ENCODE results near the gene ZNF557. TPM values are rescaled to one million over a fixed set of nuclear protein-coding genes. Genes with fewer than 3 reads are reported as not detected.

The ZNF557 gene
- total RNA-seq, 4 donors from 2014 or later: 7.9 to 12.0 (median 8.8) TPM

DNA sequence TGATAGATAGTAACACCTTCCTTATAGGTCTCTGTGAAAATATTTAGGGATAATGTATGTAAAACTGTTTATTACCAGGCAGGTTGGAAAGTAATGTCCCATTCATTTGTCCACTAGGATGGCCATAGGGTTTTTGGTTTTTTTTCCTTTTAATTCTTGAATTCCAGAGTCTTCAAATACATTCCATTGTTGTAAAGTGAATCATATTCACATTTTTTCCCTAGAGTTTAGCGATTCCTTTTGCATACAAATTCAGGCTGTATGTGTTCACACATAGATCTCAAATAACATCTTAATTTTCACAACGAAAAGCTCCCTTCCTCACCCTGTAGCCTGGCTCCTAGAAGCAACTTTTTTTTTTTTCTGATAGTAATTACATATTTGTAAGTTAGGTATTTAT lies 1.8 kb upstream of the ZNF557 start:
- Histone ChIP-seq H3K9me3 (no peaks in the 10 kb centered on the region), H3K4me3 (no peak overlapping the region), H3K4me1 (peaks cover 0 to 11% (median 7%) of the 10 kb centered on the region in 3 donors), H3K27me3 (no peaks in the 10 kb centered on the region), H3K27ac (no peak overlapping the region), H3K36me3 (peaks cover 0 to 22% of the 10 kb centered on the region in 2 donors)
- WGBS, 2 donors (ENCODE audit: low coverage in 1 of 2): 80 to 90% methylated on average over 2 of the region's 2 CpGs
- no peak for ATAC-seq
- TF ChIP-seq POLR2A (IDR thresholded peaks at IDR 0.05): no peak
- TF ChIP-seq POLR2AphosphoS5 (IDR thresholded peaks at IDR 0.05): no peak
- no peak for TF ChIP-seq EP300 (IDR thresholded peaks at IDR 0.05)
- TF ChIP-seq CTCF (IDR thresholded peaks at IDR 0.05): no peak

GRCh38 chr19:7068599-7068998 lies 904 bp upstream of the ZNF557 start:
- H3K36me3 ChIP-seq: peaks cover 0 to 31% of the 10 kb centered on the region in 2 donors
- no peak for TF ChIP-seq POLR2A (IDR thresholded peaks at IDR 0.05)
- TF ChIP-seq CTCF (IDR thresholded peaks at IDR 0.05): no peak
- TF ChIP-seq EP300 (IDR thresholded peaks at IDR 0.05): no peak
- TF ChIP-seq POLR2AphosphoS5 (IDR thresholded peaks at IDR 0.05): no peak
- peaks cover 0 to 3% (median 0%) of the 10 kb centered on the region in 3 donors for H3K9me3 ChIP-seq
- H3K4me1 ChIP-seq: peaks cover 0 to 11% (median 7%) of the 10 kb centered on the region in 3 donors
- 69 to 72% methylated on average over 3 to 5 of the region's 6 CpGs for WGBS, 2 donors (ENCODE audit: low coverage in 1 of 2)
- no peak for ATAC-seq
- H3K27ac ChIP-seq: peak overlapping the region in 3 of 4 donors; percentile 81 to 84 (median 82)
- H3K27me3 ChIP-seq: no peaks in the 10 kb centered on the region
- peak overlapping the region in 1 of 2 donors; percentile 85 for H3K4me3 ChIP-seq

DNA sequence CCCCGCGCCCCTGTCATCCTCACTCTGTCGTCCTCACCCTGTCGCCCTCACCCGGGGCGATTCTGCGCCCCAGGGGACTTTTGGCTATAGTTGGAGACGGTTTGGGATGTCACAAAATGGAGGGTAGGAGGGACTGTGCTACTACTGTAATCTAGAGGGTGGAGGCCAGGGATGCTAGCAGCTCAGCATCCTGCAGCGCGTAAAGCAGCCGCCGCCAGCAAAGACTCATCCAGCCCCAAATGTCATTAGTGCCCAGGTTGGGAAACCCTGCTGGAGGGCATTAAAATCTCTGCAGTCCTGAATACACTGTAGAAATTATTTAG lies 362 bp downstream of the ZNF557 start:
- peaks cover 0 to 8% (median 0%) of the 10 kb centered on the region in 3 donors for H3K9me3 ChIP-seq
- WGBS, 2 donors (ENCODE audit: low coverage in 1 of 2): 4% methylated on average over 4 of the region's 12 CpGs; no CpG with 5 or more reads in 1 of the 2 donors
- peaks cover 0 to 43% of the 10 kb centered on the region in 2 donors for H3K36me3 ChIP-seq
- H3K4me1 ChIP-seq: peaks cover 0 to 11% (median 7%) of the 10 kb centered on the region in 3 donors
- TF ChIP-seq CTCF (IDR thresholded peaks at IDR 0.05) (no peak), POLR2AphosphoS5 (IDR thresholded peaks at IDR 0.05) (no peak), POLR2A (IDR thresholded peaks at IDR 0.05) (no peak), EP300 (IDR thresholded peaks at IDR 0.05) (no peak)
- no peak for ATAC-seq
- H3K4me3 ChIP-seq: peak overlapping the region; percentile 85 to 93
- H3K27ac ChIP-seq: peak overlapping the region; percentile 11 to 84 (median 82)
- no peaks in the 10 kb centered on the region for H3K27me3 ChIP-seq

DNA sequence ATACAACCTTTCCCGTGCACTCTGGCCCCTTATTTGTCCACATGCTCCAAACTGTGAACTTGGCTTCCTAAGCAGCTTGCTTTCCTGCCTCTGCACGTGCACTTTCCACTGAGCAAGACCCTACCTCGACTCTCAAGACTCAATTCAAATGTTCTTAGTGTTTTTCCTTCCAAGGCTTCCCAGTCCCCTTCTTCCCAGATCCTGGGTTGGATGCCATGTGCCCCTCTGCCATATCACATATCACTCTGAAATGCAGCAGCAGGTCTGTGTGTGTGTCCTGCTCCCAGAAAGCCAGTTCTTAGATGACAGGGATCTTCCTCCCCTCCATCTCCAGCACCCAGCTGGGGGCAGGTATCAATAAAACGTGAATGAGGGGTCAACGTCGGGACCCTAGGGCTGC lies 3.0 kb downstream of the ZNF557 start:
- 87 to 100% methylated on average over 3 to 4 of the region's 6 CpGs for WGBS, 2 donors (ENCODE audit: low coverage in 1 of 2)
- no peak overlapping the region for H3K27ac ChIP-seq
- TF ChIP-seq POLR2A (IDR thresholded peaks at IDR 0.05) (no peak), EP300 (IDR thresholded peaks at IDR 0.05) (no peak), POLR2AphosphoS5 (IDR thresholded peaks at IDR 0.05) (no peak)
- no peak overlapping the region for H3K4me3 ChIP-seq
- peaks cover 0 to 35% (median 3%) of the 10 kb centered on the region in 3 donors for H3K9me3 ChIP-seq
- peaks cover 3 to 70% of the 10 kb centered on the region in 2 donors for H3K36me3 ChIP-seq
- H3K4me1 ChIP-seq: peaks cover 0 to 11% (median 7%) of the 10 kb centered on the region in 3 donors
- ATAC-seq: no peak
- H3K27me3 ChIP-seq: no peaks in the 10 kb centered on the region

GRCh38 chr19:7074705-7075282 lies 5.3 kb downstream of the ZNF557 start:
- WGBS, 2 donors (ENCODE audit: low coverage in 1 of 2): 92 to 95% methylated on average over 8 to 9 of the region's 29 CpGs
- Histone ChIP-seq H3K4me1 (peaks cover 0 to 11% (median 7%) of the 10 kb centered on the region in 3 donors), H3K27ac (no peak overlapping the region), H3K27me3 (no peaks in the 10 kb centered on the region), H3K36me3 (peaks cover 20 to 93% of the 10 kb centered on the region in 2 donors), H3K4me3 (no peak overlapping the region), H3K9me3 (peaks cover 0 to 58% (median 5%) of the 10 kb centered on the region in 3 donors)
- no peak for TF ChIP-seq POLR2AphosphoS5 (IDR thresholded peaks at IDR 0.05)
- TF ChIP-seq EP300 (IDR thresholded peaks at IDR 0.05): no peak
- no peak for TF ChIP-seq CTCF (IDR thresholded peaks at IDR 0.05)
- no peak for TF ChIP-seq POLR2A (IDR thresholded peaks at IDR 0.05)
- no peak for ATAC-seq

Data from gastroesophageal sphincter (tissue), 4 donors.